Sigmoid colon (tissue), 4 donors: ENCODE results near the gene ATAT1.

ENCODE experiments used
- CTCF ChIP-seq, 4 experiments: fragments of 450-650 bp in 3 of 4; fragments of 200-600 bp in 1 of 4; IDR thresholded peaks; one replicate each; pipeline ENCODE4 v1.5.1; 2016 to 2019; ENCODE audit warnings: antibody characterized with exemption in 4 of 4, mild to moderate bottlenecking in 3 of 4, moderate library complexity in 2 of 4
- EP300 ChIP-seq, 4 donors: sonication (generic); formaldehyde crosslinking; IDR thresholded peaks; one replicate each; pipeline ENCODE4 v1.6.1; 2017; ENCODE audit warnings: antibody characterized with exemption in 4 of 4

DNA sequence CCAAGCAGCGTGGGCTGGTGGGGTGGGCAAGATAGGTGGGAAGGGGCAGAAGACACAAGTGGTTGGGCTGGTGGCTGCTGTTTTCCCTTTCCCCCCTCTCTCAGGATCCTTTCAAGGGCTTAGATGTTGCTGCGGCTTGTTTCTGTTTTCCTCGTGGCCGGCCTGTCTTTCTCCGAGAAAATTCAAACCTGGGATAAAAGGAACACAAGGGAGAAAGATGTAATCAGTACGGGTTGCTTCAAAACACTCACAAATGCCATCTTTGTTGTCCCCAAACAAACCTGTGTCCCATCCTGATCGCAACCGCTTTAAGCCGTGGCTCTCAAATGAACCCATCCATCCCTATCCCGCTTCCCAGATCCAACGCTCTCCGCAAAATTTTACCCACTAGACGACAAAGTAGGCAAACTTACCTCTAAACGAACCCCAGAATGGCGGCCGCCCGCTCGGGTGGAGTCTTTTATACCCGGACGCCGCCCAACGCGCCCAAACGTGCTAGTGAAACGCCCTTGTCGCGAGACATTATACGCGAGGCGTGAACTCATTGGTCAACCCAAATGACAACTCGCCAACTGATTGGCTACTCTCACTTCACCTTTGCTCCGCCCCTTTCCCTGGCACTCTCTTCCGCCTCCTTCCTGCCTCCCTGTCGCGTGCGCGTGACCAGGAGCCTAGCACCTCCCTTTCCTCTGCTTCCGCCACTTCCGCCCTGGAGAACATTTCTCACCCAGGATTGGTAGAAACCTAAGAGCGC lies 9.7 kb upstream of the ATAT1 start, which contains the start of gene PPP1R10:
- no peak for TF ChIP-seq EP300 (IDR thresholded peaks at IDR 0.05)
- TF ChIP-seq CTCF (IDR thresholded peaks at IDR 0.05), result no peak
